OCI-LY1 (cell line): Measurements from ENCODE around the gene GRPEL1.

Experiments
- H2AFZ ChIP-seq: fragments of 200-600 bp; sonication (generic), shearing (Covaris generic); 2 replicates; pipeline ENCODE4 v1.6.0; 2014; ENCODE audit warnings: antibody characterized with exemption, mild to moderate bottlenecking, low read length
- H3F3A ChIP-seq: fragments of 200-600 bp; sonication (generic), shearing (Covaris generic); 2 replicates; pipeline ENCODE4 v1.6.0; 2014; ENCODE audit warnings: mild to moderate bottlenecking, antibody characterized with exemption, low read length, moderate library complexity; ENCODE audit not compliant: insufficient read depth
- H3K27ac ChIP-seq: fragments of 200-600 bp; sonication (generic); 2 replicates; pipeline ENCODE4 v1.5.1; 2014; ENCODE audit warnings: low read length, mixed run types, mild to moderate bottlenecking, low read depth; ENCODE audit not compliant: poor library complexity, severe bottlenecking
- H3K27me3 ChIP-seq: fragments of 200-600 bp; sonication (generic); 2 replicates; pipeline ENCODE4 v1.6.0; 2014; ENCODE audit warnings: antibody characterized with exemption, mild to moderate bottlenecking, low read length, moderate library complexity; ENCODE audit not compliant: insufficient read depth
- H3K36me3 ChIP-seq: fragments of 200-600 bp; sonication (generic); 2 replicates; pipeline ENCODE4 v1.6.1; 2014; ENCODE audit warnings: mild to moderate bottlenecking, antibody characterized with exemption, low read length, moderate library complexity, mixed read lengths; ENCODE audit not compliant: insufficient read depth
- H3K4me1 ChIP-seq: fragments of 200-600 bp; sonication (generic); 2 replicates; pipeline ENCODE4 v1.5.1; 2014; ENCODE audit warnings: mild to moderate bottlenecking, low read length, moderate library complexity; ENCODE audit not compliant: insufficient read depth, severe bottlenecking
- H3K4me2 ChIP-seq: fragments of 200-600 bp; sonication (generic), shearing (Covaris generic); 2 replicates; pipeline ENCODE4 v1.6.1; 2014; ENCODE audit warnings: low read length
- H3K4me3 ChIP-seq: fragments of 200-600 bp; sonication (generic); 2 replicates; pipeline ENCODE4 v1.5.1; 2014; ENCODE audit warnings: low read length, low read depth, mild to moderate bottlenecking, mixed read lengths; ENCODE audit not compliant: poor library complexity, severe bottlenecking
- H3K79me2 ChIP-seq: fragments of 200-600 bp; shearing (Covaris generic); 2 replicates; pipeline ENCODE4 v1.6.1; 2016; ENCODE audit warnings: mixed run types, low read length, mixed read lengths; ENCODE audit not compliant: insufficient read depth
- H3K9ac ChIP-seq: fragments of 200-600 bp; sonication (generic), shearing (Covaris generic); 2 replicates; pipeline ENCODE4 v1.6.1; 2014; ENCODE audit warnings: mild to moderate bottlenecking, low read length, mixed read lengths
- H3K9me2 ChIP-seq: fragments of 200-600 bp; sonication (generic), shearing (Covaris generic); 2 replicates; pipeline ENCODE4 v1.6.1; 2014; ENCODE audit warnings: low read depth, mild to moderate bottlenecking, low read length, mixed read lengths
- H3K9me3 ChIP-seq: fragments of 200-600 bp; shearing (Covaris generic); 2 replicates; pipeline ENCODE4 v1.6.1; 2014; ENCODE audit warnings: low read length, mixed read lengths
- H4K20me1 ChIP-seq: fragments of 200-600 bp; sonication (generic), shearing (Covaris generic); 2 replicates; pipeline ENCODE4 v1.6.0; 2016; ENCODE audit warnings: mild to moderate bottlenecking, low read length; ENCODE audit not compliant: insufficient read depth
- EZH2 ChIP-seq: fragments of 200-600 bp; sonication (generic), shearing (Covaris generic); IDR thresholded peaks from 2 replicates; pipeline ENCODE4 v1.8.0; 2017; ENCODE audit warnings: borderline replicate concordance, mixed run types, mild to moderate bottlenecking, antibody characterized with exemption, low read length, moderate library complexity, mixed read lengths
- TF ChIP-seq, protein P1 (sequence below): fragments of 200-600 bp; sonication (generic), shearing (Covaris generic); IDR thresholded peaks from 2 replicates; pipeline ENCODE4 v1.5.1; 2017; ENCODE audit warnings: mild to moderate bottlenecking, antibody characterized with exemption, low read length, moderate library complexity, mixed read lengths

The GRPEL1 gene

GRCh38 chr4:7041801-7042502 is 25.9 kb downstream of the GRPEL1 start:
- Histone ChIP-seq H3K4me1 (peaks cover 27% of the 10 kb centered on the region), H3K9me2 (no peaks in the 10 kb centered on the region), H3K4me3 (peak overlapping the region; percentile 60), H3K36me3 (no peaks in the 10 kb centered on the region), H3K4me2 (peak overlapping the region; percentile 55), H4K20me1 (no peaks in the 10 kb centered on the region), H3K27ac (no peak overlapping the region), H3K79me2 (peaks cover 21% of the 10 kb centered on the region), H3K9ac (no peak overlapping the region; the same call in 1 of the 2 replicates), H2AFZ (no peak overlapping the region), H3K9me3 (no peaks in the 10 kb centered on the region), H3K27me3 (no peaks in the 10 kb centered on the region), H3F3A (no peaks in the 10 kb centered on the region)
- TF ChIP-seq EZH2 = no peak
- TF ChIP-seq, protein P1, sequence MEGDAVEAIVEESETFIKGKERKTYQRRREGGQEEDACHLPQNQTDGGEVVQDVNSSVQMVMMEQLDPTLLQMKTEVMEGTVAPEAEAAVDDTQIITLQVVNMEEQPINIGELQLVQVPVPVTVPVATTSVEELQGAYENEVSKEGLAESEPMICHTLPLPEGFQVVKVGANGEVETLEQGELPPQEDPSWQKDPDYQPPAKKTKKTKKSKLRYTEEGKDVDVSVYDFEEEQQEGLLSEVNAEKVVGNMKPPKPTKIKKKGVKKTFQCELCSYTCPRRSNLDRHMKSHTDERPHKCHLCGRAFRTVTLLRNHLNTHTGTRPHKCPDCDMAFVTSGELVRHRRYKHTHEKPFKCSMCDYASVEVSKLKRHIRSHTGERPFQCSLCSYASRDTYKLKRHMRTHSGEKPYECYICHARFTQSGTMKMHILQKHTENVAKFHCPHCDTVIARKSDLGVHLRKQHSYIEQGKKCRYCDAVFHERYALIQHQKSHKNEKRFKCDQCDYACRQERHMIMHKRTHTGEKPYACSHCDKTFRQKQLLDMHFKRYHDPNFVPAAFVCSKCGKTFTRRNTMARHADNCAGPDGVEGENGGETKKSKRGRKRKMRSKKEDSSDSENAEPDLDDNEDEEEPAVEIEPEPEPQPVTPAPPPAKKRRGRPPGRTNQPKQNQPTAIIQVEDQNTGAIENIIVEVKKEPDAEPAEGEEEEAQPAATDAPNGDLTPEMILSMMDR = no peak

GRCh38 chr4:7041246-7041645 is 26.6 kb downstream of the GRPEL1 start:
- Histone ChIP-seq H3K36me3 (no peaks in the 10 kb centered on the region), H3K9ac (no peak overlapping the region), H3K4me1 (peaks cover 20% of the 10 kb centered on the region), H3K79me2 (peaks cover 20% of the 10 kb centered on the region), H3K9me2 (no peaks in the 10 kb centered on the region), H4K20me1 (no peaks in the 10 kb centered on the region), H3K4me2 (no peak overlapping the region), H3K9me3 (no peaks in the 10 kb centered on the region), H3K27me3 (no peaks in the 10 kb centered on the region), H3K4me3 (no peak overlapping the region), H2AFZ (no peak overlapping the region), H3K27ac (no peak overlapping the region), H3F3A (no peaks in the 10 kb centered on the region)
- no peak for TF ChIP-seq EZH2
- TF ChIP-seq, protein P1 = no peak

GRCh38 chr4:7040765-7041164 is 27.1 kb downstream of the GRPEL1 start:
- Histone ChIP-seq H3K27ac (no peak overlapping the region), H4K20me1 (no peaks in the 10 kb centered on the region), H3K27me3 (no peaks in the 10 kb centered on the region), H3K9me2 (no peaks in the 10 kb centered on the region), H3K4me3 (no peak overlapping the region), H3K4me2 (no peak overlapping the region), H2AFZ (no peak overlapping the region), H3K79me2 (peaks cover 16% of the 10 kb centered on the region), H3K9ac (no peak overlapping the region), H3K9me3 (no peaks in the 10 kb centered on the region), H3K36me3 (no peaks in the 10 kb centered on the region), H3K4me1 (peaks cover 16% of the 10 kb centered on the region), H3F3A (no peaks in the 10 kb centered on the region)
- TF ChIP-seq, protein P1 = no peak
- TF ChIP-seq EZH2 = no peak
